ENCODE data around the gene PDE8B. TPM values are rescaled to one million over a fixed set of nuclear protein-coding genes. Genes with fewer than 3 reads are reported as not detected.
A peak's percentile ranks its signal among the peaks of the same experiment; 100 is the strongest.

The PDE8B gene
- total RNA-seq, 1 donor from 2014 or later, result 2.0 TPM

DNA sequence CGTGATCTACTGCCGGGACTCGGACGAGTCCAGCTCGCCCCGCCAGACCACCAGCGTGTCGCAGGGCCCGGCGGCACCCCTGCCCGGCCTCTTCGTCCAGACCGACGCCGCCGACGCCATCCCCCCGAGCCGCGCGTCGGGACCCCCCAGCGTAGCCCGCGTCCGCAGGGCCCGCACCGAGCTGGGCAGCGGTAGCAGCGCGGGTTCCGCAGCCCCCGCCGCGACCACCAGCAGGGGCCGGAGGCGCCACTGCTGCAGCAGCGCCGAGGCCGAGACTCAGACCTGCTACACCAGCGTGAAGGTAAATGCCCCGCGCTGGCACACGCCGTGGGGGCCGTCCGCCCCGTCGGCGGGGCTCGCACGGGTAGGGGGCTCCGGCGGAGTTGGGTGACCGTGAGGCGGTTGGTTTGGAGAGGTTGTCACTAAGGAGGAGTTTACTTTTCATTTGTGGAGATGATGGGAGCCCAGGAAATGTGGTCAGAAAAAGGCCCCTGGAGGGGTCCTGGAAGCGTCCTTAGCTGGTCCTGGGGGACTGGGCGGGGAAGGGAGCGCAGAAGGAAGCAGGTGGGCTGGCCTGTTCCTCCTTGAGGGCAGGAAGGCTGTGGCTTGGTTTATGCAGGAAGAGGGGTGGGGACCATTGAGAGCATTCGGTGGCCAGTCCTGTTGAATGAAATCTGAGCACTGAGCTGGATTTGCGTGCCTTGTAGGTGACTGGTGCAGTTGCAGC lies 647 bp downstream of the PDE8B start:
- no peak for DNase-seq (ENCODE audit: extremely low spot score, unreplicated experiment)
- TF ChIP-seq, protein P1, sequence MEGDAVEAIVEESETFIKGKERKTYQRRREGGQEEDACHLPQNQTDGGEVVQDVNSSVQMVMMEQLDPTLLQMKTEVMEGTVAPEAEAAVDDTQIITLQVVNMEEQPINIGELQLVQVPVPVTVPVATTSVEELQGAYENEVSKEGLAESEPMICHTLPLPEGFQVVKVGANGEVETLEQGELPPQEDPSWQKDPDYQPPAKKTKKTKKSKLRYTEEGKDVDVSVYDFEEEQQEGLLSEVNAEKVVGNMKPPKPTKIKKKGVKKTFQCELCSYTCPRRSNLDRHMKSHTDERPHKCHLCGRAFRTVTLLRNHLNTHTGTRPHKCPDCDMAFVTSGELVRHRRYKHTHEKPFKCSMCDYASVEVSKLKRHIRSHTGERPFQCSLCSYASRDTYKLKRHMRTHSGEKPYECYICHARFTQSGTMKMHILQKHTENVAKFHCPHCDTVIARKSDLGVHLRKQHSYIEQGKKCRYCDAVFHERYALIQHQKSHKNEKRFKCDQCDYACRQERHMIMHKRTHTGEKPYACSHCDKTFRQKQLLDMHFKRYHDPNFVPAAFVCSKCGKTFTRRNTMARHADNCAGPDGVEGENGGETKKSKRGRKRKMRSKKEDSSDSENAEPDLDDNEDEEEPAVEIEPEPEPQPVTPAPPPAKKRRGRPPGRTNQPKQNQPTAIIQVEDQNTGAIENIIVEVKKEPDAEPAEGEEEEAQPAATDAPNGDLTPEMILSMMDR (IDR thresholded peaks at IDR 0.05), result no peak
- Mint-ChIP-seq H3K27ac (ENCODE audit: unreplicated experiment) (no peak overlapping the region), H3K4me1 (ENCODE audit: unreplicated experiment) (peaks cover 14% of the 10 kb centered on the region), H3K27me3 (ENCODE audit: unreplicated experiment) (peaks cover 61% of the 10 kb centered on the region), H3K36me3 (ENCODE audit: unreplicated experiment) (peaks cover 2% of the 10 kb centered on the region), H3K4me3 (ENCODE audit: unreplicated experiment) (peak overlapping the region; percentile 71), H3K9me3 (ENCODE audit: unreplicated experiment) (no peaks in the 10 kb centered on the region)

DNA sequence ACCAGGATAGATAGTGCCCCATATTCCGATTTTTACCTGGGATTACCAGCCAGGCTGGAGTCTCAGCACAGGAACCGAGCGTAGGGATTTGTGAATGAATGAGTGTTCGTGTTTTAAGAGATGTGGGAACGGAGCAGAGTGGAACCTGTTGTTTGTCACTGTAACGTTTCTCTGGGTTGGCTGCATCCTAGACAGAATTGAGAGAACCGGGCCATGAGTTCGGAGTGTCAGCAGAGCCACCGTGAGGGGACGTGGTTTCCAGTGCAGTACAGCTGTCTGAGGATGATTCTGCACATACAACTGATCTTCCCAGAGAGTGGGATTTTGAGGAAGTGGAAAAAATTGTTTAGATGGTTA lies 1.2 kb downstream of the PDE8B start:
- peaks cover 59% of the 10 kb centered on the region for H3K27me3 Mint-ChIP-seq (ENCODE audit: unreplicated experiment)
- H3K36me3 Mint-ChIP-seq (ENCODE audit: unreplicated experiment), result peaks cover 2% of the 10 kb centered on the region
- H3K4me1 Mint-ChIP-seq (ENCODE audit: unreplicated experiment), result peaks cover 14% of the 10 kb centered on the region
- TF ChIP-seq, protein P1 (IDR thresholded peaks at IDR 0.05), result no peak
- no peak overlapping the region for H3K27ac Mint-ChIP-seq (ENCODE audit: unreplicated experiment)
- no peaks in the 10 kb centered on the region for H3K9me3 Mint-ChIP-seq (ENCODE audit: unreplicated experiment)
- H3K4me3 Mint-ChIP-seq (ENCODE audit: unreplicated experiment), result peak overlapping the region; percentile 71
- DNase-seq (ENCODE audit: extremely low spot score, unreplicated experiment), result no peak

DNA sequence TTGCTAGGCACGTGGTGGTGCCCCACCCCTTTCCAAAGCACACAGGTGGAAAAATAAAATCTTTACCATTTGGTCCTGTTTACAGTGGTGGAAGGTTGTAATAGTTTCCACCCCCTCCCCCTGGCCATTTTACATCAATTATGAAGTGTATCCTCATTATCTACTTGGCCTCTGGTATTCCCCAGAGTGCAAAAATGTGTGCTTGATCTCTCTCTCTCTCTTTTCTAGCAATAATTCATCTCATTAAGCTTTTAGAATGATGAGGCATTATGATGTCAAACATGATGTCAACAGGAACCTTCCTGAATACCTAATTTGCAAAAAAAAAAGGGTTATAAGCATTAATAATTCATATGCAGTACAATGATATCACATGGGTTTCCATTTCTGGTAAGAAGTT lies 3.1 kb downstream of the PDE8B start:
- no peak overlapping the region for H3K4me3 Mint-ChIP-seq (ENCODE audit: unreplicated experiment)

DNA sequence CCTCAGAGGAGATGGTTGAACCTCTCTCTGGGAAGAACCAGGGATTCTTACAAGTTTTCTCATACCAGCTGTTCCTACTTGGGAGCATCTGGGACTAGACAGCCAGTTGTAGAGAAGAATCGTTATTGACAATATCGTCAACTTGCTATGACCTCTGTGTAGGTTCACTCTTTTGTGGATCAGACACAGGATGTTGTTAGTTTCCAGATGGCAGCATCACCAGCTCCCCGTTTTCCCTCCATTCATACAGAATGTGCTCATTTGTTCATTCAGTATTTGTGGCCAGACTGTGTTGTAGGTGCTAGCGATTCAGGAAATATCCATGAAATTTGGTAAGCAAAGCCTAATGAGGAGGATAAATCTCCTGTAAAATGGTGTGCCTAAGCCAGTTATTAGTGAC lies 3.7 kb downstream of the PDE8B start:
- Mint-ChIP-seq H3K27ac (ENCODE audit: unreplicated experiment) (no peak overlapping the region), H3K4me3 (ENCODE audit: unreplicated experiment) (no peak overlapping the region), H3K4me1 (ENCODE audit: unreplicated experiment) (peaks cover 14% of the 10 kb centered on the region), H3K9me3 (ENCODE audit: unreplicated experiment) (no peaks in the 10 kb centered on the region), H3K27me3 (ENCODE audit: unreplicated experiment) (peaks cover 53% of the 10 kb centered on the region), H3K36me3 (ENCODE audit: unreplicated experiment) (peaks cover 2% of the 10 kb centered on the region)
- no peak for DNase-seq (ENCODE audit: extremely low spot score, unreplicated experiment)
- TF ChIP-seq, protein P1 (IDR thresholded peaks at IDR 0.05), result no peak

More for the DNA sequence above, 3.1 kb downstream of the PDE8B start:
- Mint-ChIP-seq H3K4me1 (ENCODE audit: unreplicated experiment) (peaks cover 14% of the 10 kb centered on the region), H3K27ac (ENCODE audit: unreplicated experiment) (no peak overlapping the region), H3K27me3 (ENCODE audit: unreplicated experiment) (peaks cover 59% of the 10 kb centered on the region), H3K9me3 (ENCODE audit: unreplicated experiment) (no peaks in the 10 kb centered on the region), H3K36me3 (ENCODE audit: unreplicated experiment) (peaks cover 2% of the 10 kb centered on the region)
- TF ChIP-seq, protein P1 (IDR thresholded peaks at IDR 0.05), result no peak
- DNase-seq (ENCODE audit: extremely low spot score, unreplicated experiment), result no peak

DNA sequence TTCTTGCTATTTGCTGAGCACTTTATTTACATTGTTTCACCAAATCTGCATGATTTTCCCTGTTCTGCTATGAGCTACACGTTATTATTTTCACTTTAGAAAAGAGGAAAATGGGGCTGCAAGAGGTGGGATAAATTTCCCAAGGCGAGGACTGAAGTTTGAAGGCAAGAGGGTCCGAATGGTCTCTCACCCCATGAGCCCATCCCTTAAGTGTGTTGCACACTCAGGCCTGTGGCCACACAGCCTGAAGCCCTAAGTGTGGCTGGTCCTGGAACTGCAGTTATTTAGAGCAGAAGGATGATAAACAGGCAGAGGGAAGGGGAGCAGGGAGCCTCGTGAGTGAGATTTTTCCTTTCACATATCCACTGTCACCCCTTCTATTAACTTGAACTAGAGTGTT lies 7.8 kb downstream of the PDE8B start:
- Mint-ChIP-seq H3K36me3 (ENCODE audit: unreplicated experiment) (no peaks in the 10 kb centered on the region), H3K27me3 (ENCODE audit: unreplicated experiment) (peaks cover 44% of the 10 kb centered on the region), H3K4me1 (ENCODE audit: unreplicated experiment) (peaks cover 2% of the 10 kb centered on the region), H3K27ac (ENCODE audit: unreplicated experiment) (no peak overlapping the region), H3K4me3 (ENCODE audit: unreplicated experiment) (no peak overlapping the region), H3K9me3 (ENCODE audit: unreplicated experiment) (no peaks in the 10 kb centered on the region)
- TF ChIP-seq, protein P1 (IDR thresholded peaks at IDR 0.05), result peak; percentile 28
- no peak for DNase-seq (ENCODE audit: extremely low spot score, unreplicated experiment)

All from osteocyte (in vitro differentiated cells).